Stimulated activated CD8-positive, alpha-beta memory T cell treated with anti-CD3 and anti-CD28 coated beads, Interleukin-12 subunit alpha, Interleukin-12 subunit beta, amount 100 ng/mL, for 4 hours (primary cell): ENCODE measurements around the gene SRGAP1.

ENCODE experiments used
- DNase-seq: peaks from one replicate; pipeline ENCODE4 v3.0.0-alpha.2; 2020; ENCODE audit warnings: low read depth

SRGAP1 gene

DNA sequence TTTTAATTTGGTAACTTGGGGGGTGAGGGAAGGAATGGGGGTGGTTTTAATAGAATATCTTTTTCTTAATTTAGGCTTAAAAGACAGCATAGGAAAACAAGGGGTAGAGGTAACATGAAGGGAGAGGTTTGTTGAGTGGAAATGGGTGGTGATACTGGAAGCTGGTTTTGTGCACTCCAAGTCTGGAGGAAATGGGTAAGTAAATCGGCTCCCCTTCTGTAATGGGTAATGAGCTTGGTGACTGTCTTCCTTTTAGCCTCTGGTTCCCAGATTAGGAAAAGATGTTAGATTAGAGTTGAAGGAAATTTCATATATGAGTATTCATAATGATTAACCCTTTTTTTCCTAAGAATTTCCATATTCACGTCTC lies 122.1 kb downstream of the SRGAP1 start:
- DNase-seq, result no peak

DNA sequence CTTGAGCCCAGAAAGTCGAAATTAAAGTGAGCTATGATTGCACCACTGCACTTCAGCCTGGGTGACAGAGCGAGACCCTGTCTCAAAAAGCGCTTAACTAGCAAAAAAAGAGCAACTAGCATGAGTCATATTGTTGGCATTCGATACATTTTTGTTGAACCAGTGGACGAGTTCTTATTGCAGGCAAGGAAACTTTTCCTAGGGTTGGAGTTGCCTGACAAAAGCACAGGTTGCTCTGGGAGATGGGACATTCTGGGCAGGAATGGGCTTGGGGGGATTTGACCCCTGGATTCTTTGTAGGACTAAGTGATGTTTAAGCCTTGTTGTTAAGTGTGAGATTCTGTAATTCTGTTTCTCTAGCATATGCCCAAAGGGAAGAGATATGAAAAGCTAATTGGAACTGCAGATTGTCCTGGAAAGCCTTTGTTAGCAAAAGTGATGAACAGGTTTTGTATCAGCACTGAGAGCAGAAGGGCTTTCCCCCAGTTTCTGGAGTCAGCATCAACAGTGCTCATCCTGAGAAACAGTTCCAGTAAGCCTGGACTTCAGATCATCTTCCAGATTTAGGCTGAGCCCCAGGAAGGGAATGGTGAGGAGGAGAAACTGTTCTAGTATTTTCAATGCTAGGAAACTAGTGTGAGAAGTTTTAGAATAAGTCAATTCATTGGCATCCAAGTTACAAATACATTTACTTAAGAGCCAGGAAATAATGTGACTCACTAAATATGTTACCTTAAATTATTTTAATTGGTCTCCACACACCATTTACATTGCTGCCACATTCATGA lies 123.1 kb downstream of the SRGAP1 start:
- no peak for DNase-seq

DNA sequence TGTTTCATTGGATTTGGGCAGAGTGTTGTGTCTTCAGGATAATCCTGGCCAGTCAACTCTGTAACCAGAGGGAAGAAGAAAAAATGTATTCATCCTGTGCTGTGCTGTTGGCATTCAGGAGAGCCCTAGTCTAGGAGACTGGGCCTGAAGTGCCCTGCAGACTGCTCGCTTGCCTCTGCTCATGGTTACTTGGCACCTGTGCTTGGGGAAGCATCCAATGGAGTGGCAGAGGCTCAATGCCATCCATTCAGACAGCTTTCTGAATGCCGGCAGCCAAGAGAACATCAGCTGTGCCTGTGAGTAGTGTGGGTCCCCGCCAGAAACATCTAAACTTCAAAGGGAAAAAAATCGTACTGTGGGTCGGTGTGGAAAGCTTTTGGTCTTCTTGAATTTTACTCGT lies 124.2 kb downstream of the SRGAP1 start:
- no peak for DNase-seq

DNA sequence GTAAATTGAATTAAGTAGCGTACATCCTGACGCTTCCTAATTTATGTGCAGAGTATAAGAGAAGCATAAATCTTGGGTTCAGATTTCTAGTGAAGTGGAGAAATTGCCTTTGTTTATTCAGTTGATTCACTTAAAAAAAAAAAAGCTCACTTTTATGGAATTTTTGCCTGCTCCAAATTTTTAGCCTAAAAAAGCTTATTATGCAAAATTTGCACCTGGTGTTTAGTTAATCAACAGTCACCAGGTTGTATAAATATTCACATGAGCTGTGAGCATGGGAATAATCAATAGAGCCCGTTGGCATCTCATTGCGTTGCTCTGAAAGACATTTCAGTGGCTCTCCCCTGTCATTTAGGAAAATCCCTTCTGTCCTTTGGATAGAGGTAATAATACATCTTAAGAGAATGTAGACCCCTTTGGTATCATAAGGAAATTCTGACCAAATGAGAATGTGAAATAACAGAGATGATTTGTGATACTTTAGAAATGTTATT lies 132.4 kb downstream of the SRGAP1 start:
- no peak for DNase-seq

DNA sequence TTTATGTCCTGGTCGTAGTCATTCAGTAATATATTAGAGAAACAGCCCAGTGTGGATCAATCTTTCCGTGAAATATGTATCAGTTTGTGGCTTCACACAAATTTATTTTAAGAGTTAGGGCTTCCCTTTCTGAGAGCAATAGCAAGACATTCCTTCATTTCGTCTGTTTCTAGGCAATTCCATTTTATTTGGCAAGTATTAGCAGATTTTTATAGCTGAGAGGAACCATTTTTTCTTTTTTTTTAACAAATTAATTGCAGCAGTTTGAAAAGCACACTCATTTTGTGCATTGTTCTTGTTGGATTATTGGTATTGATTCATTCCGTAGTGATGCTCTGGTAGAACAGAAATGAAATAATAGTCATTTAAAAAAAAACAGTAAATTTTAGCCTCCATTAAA lies 132.9 kb downstream of the SRGAP1 start:
- no peak for DNase-seq

DNA sequence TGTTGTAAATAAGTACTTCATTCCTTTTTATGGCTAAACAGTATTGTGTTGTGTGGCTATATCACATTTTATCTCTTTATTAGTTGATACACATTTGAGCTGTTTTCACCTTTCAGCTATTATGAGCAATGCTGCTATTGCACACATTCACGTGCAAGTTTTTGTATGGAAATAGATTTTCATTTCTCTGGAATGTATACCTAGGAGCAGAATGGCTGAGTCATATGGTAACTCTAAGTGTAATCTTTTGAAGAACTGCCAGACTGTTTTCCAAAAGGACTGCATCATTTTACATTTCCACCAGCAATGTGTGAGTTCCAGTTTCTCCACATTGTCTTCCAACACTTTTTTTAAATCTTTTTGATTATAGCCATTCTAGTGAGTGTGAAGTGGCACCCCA lies 134.0 kb downstream of the SRGAP1 start:
- no peak for DNase-seq

DNA sequence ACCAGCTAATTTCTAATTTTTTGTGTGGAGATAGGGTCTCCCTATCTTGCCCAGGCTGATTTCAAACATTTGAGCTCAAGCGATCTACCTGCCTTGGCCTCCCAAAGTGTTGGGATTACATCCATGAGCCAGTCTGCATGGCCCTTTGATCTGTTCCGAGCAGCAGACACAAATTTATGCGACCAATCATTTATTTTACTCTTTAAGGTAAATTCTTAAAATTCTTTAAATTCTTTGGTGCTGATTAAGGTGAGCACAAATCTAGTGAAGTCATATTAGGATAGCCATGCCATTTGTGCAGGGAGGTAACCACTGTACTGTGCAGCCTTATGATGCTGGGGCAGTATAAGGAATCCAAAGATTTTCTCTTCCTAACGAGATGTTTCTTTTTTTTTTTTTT lies 135.7 kb downstream of the SRGAP1 start:
- DNase-seq, result no peak

DNA sequence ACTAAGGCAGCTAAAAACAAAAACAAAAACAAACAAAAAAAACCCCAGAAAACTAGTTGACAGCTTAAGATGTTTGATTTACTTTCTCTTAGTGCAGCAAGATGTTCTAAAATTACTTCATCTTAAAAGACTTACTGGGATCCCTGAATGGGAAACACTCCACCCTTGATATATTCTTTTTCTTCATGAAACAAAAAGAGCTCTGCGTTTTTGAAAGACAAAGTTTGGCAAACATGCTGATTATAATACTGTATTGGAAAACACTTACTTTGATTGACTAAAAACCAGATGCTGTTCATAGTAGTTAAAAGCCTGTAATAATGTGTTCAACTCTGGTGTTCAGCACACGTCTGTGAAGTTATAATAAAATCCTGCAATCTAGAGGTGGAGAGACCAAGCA lies 136.8 kb downstream of the SRGAP1 start:
- no peak for DNase-seq

DNA sequence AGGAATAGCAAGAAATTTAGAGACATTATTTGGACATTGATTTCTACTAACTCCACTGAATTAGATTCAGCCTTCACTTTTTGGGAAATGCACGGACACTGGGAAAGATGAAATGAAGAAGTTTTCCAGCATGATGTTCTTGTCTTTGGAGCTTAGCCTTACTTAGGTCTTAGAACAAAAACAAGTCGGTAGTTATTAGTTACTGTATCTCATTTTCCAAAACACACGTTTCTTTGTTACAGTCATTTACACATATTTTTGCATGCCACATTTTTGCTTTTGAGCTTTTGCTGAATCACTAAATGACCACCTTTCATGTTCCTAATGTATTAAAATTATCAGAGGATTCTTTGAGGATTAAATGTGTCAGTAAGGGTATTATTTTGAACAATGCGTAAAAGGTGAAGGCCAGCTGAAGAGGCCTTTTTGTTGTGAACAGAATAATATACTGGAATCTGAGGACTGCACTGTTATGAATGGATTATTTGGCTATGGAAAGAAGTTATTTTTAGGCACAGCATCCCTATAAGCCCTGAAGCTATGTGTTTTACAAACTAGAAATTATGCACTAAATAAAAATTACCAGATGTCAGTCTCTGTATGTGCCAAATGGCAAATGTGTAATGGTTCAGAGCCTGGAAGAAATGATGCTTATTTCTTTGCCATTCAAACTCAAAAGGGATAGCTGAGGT lies 138.2 kb downstream of the SRGAP1 start:
- no peak for DNase-seq

DNA sequence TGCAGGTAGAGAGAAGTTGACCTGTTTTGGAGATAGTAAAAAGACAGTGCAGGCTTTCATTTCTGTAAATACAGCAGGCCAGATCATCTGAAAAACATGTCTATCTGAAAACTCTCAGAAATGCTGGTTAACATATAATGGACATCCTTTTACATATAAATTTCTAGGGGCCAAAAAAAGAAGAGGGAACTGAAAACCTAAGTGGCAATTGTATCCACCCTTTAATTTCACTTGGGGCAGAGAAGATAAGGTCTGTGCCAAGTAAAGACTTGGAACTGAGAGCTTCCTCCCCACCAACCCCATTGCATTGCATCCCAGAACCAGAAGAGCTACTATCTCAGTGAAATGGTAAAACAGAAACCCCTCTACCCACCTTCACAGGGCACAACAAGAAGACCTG lies 141.0 kb downstream of the SRGAP1 start:
- DNase-seq, result no peak

DNA sequence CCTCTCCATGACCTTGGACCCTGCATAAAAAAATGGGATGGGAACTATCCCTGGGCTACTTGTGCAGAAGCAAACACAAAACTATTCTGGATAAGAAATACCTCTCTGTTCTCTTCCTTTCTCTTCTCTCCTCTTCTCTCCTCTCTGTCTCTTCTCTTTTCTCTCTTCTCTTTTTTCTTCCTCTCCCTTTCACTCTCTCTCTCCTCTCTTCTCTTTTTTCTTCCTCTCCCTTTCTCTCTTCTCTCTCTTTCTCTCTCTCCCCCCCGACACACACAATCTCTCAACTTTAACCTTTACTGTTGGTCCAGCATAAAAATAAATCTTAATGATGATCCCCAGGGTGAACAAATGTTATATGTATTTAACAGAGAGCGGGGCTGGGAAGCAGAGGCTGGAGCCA lies 141.4 kb downstream of the SRGAP1 start:
- no peak for DNase-seq

DNA sequence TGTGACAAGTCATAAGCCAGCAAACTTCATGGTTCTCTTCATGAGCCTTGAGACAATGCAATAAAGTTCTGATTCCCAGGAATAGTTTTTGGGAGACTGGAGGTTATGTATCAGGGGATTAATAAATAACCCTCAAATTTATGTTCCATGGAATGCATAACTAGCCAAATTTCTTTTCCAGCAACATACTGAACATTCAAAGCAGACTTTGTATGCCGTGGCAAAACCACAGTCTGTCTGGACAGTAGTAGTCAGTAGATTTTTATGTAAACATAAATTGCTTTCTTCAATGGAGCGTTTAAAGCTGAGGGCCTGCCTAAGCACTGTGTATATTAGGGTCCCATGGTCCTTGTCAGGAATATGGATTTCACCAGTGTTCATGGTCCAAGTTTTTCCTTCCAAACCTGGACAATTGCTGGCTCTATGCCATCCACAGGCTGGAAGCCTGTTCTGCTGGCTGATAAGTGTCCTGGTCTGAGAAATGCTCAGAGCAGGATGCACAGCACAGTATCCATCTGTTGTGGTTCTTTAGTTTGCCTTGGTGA lies 144.9 kb downstream of the SRGAP1 start:
- no peak for DNase-seq

DNA sequence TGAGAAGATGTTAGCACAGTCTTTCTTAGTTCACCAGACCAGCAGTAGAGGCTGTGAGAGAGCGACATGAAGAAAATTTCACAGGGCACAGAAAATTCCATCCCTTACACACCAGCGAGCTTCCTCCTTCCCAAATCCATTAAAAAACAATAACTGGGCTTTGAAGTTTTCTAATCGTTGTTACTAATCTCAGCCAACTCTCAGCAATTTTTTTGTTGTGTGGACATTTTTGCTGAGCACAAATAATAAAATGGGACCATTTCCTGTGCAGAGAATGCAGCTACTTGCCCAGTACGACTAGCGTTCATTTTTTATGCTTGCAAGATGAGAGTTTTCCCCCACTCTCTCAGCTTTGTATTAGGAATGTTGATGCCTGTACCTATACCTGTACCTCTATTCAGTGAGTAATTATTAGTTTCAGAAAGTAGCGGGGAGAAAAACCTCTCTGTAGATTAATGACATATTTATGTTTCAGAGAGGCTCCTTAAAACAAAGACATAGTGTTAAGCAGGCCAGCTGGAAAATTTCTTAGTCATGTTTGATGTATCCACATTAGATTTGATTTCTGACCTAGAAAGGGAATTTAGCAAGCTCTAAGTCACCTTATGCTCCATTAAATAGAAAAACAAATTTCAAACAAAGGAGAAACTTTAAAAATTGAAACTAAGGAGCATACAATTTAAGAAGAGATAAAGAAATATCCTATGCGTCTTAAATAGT lies 146.5 kb downstream of the SRGAP1 start:
- DNase-seq, result no peak

DNA sequence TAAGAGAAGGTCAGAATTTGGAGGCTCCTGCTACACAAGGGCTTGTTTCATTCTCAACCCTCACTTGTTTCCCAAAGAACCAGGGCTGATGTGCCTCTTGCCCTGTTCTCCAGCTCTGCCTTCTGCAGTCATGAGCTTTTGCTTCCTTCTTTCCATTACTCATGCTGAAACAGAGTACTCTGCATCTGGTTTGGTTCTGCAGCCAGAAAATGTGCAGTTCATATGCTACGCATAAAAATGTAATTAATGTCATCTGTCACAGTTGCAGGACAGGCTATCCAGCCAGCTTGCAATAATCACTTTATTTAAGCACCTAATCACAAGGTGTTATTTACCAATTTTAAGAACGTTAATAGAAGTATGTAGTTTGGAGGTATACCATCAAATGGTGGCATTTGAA lies 150.2 kb downstream of the SRGAP1 start:
- no peak for DNase-seq

DNA sequence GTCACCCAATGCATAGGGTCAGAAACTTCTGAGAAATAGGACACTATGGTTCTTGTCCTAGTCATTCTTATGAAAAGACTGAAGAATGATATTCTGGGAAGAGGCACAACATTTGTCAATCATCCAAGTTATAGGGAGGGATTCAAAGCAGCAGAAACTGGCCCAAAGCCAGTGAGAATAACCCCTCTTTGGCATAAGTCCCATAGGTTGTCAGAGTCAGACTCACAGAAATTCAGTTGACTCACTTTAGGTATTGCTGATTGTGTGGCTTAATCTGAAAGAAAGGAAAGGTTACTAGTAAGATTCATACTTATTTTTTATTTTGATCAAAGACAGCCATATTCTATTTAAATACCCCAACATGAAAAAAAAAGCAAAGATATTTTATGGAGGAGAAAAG lies 151.0 kb downstream of the SRGAP1 start:
- DNase-seq, result no peak

DNA sequence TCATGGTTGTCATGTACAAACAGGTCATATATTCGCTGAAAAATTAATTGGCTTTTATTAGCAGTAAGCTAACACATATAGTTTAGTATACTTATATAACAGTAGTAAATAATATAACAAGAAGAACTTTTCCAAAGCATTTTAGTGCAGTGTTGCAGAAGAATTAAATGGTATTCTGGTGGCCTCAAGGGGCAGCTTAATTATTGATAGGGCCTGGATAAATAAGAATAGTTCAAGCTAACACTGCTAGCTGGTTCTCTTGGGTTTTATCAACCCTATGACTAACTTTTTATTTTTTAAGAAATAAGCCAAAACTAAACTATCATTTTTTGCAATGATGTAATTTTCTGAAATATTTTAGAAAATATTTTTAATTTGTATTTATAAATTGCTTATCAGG lies 152.1 kb downstream of the SRGAP1 start:
- no peak for DNase-seq

DNA sequence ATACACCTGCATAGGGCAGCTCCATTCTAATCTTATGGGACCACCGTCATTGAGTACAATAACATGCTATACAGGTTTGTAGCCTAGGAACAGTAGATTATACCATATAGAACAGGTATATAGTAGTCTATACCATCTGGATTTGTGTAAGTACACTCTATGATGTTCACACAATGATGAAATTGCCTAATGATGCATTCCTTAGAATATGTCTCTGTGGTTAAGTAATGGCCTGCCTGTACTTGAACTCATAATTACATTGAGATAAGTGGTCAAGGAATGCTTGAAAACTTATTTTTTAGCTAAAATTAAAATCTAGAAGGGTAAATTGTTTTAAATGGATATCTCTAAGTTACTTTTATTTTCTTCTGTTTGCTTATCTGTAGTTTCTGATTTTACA lies 152.7 kb downstream of the SRGAP1 start:
- DNase-seq, result no peak

DNA sequence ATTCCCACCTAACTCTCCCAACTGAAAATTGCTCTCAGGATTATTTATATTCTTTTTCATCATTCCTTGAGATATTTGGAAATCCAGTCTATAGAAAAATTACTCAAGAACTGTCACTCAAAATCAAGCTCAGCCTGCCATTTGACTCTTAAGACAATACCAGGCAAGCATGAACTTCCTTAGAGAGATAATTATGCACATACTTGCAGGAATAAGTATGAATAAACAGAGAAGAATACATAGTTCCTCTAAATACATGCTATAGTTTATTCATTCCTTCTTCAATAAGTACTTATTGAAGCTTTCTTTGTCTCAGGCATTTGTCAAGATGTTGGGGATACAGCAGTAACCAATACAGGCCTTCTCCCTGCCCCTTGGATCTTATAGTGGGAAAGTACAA lies 154.1 kb downstream of the SRGAP1 start:
- DNase-seq, result no peak

DNA sequence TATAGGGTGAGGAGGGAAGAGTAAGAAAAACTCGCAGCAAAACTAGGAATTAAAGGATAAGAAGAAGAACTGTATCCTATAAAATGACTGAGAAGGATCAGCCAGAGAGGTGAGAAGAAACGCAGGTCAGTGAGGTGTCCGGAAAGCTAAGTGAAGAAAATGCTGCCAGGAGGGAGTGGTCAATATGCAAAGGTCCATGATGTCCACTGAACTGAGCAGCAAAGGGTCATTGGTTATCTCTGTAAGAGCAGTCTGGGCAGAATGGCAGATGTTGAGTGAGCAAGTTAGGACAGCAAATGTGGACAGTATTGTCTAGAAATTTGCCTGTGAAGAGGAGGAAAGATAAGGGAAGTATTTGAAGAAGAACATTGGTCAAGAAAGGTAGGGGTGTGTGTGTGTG lies 155.4 kb downstream of the SRGAP1 start:
- DNase-seq, result no peak

DNA sequence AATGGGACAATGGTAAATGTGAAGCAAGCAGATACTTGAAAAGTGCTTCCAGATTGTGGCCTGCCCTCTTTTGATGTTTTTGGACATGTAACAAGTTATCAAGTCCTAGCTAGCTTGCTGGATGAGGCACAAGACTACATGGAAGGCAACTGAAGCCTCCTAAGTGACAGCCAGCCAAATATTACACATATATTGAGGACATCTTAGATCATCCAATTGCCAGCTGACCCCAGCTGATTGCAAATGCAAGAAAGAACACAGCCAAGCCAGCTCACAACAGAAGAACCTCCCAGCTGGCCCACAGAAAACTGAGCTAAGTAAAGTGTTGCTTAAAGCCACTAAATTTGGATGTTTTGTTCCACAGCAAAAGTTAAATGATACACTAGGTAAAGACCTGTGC lies 156.9 kb downstream of the SRGAP1 start:
- no peak for DNase-seq

DNA sequence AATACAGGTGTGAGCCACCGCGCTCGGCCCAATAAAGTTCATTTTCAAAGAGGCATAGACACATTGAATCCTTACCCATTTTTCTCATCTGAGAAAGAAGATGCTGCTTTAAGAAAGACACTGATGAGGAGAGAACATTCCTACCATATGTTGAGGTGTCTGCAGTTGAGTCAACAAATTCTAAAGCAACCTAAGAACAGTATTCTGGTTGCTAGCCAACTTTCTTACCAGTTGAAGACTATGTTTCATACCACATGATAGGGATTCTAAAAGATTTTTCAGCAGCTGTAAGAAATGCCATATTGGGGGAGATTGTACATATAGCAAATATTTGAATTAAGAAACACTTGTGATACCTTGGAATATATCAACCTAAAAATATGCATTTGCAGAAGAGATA lies 160.1 kb downstream of the SRGAP1 start:
- no peak for DNase-seq

DNA sequence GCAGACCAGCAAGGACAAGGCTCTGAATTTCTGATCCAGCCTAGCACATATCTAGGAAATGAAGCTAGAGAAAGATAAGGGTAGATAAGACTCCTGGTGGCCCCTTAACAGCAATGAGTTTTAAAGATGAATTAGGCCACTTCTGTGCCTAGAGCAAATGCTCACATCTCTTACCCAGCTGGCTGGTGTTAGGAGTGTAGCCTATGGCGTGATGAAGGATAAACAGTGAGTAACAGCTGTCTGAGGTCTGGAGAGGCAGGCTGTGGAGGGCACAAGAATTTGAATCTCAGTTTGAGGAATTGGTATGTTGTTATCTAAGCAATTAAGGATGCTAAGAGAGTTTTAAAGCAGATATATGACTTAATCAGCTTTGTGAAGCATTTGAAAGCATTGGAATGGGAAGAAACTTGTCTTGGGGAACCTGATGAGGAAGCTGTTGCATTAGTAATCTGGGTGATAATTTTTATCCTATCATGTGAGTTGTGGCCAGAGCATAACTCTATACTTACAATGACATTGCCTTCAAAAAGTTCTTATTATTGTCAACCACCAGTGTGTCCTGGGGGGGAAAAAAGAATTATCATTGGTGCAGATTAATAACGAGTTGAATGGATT lies 161.8 kb downstream of the SRGAP1 start:
- DNase-seq, result no peak
